Measurements from ENCODE around the gene LENG8.
"Not testable (repeated sequence)": the region's sequence is repeated elsewhere in the genome, so short reads cannot be mapped to it uniquely, and the experiment has no call there.

LENG8 gene

GRCh38 chr19:54439174-54439851 lies 9.7 kb upstream of the LENG8 start:
- no peak for DNase-seq (ENCODE audit: low spot score)
- no peak for FAIRE-seq

- FAIRE-seq, result no peak
- DNase-seq (ENCODE audit: low spot score), result no peak
These were observed 8.4 kb upstream of the LENG8 start for GRCh38 chr19:54440641-54441040.

- FAIRE-seq (no peak), DNase-seq (ENCODE audit: low spot score) (no peak)
These were observed 4.3 kb upstream of the LENG8 start for GRCh38 chr19:54444737-54445136.

GRCh38 chr19:54446349-54446748 lies 2.6 kb upstream of the LENG8 start:
- not testable (repeated sequence) for DNase-seq (ENCODE audit: low spot score); FAIRE-seq

- no peak for FAIRE-seq
- peak; percentile 34 for DNase-seq (ENCODE audit: low spot score)
These were observed 792 bp upstream of the LENG8 start for GRCh38 chr19:54448040-54448773.

- DNase-seq (ENCODE audit: low spot score), result no peak
- FAIRE-seq, result no peak
These were observed 686 bp downstream of the LENG8 start for GRCh38 chr19:54449701-54450069.

- FAIRE-seq (no peak), DNase-seq (ENCODE audit: low spot score) (peak; percentile 22)
These were observed 2.4 kb downstream of the LENG8 start for GRCh38 chr19:54451331-54451871.

GRCh38 chr19:54451997-54452396 lies 3.0 kb downstream of the LENG8 start:
- DNase-seq (ENCODE audit: low spot score) (no peak), FAIRE-seq (no peak)

- DNase-seq (ENCODE audit: low spot score) (no peak), FAIRE-seq (no peak)
These were observed 3.6 kb downstream of the LENG8 start for GRCh38 chr19:54452626-54453025.

- DNase-seq (ENCODE audit: low spot score), result no peak
- no peak for FAIRE-seq
These were observed 5.2 kb downstream of the LENG8 start for GRCh38 chr19:54453921-54454780.

- FAIRE-seq, result no peak
- DNase-seq (ENCODE audit: low spot score), result no peak
These were observed 6.0 kb downstream of the LENG8 start for GRCh38 chr19:54454781-54455675.

- no peak for FAIRE-seq
- no peak for DNase-seq (ENCODE audit: low spot score)
These were observed 6.9 kb downstream of the LENG8 start for GRCh38 chr19:54455786-54456422.

- FAIRE-seq (no peak), DNase-seq (ENCODE audit: low spot score) (no peak)
These were observed 7.7 kb downstream of the LENG8 start for GRCh38 chr19:54456423-54457373.

GRCh38 chr19:54457773-54458647 lies 9.0 kb downstream of the LENG8 start:
- FAIRE-seq, result no peak
- no peak for DNase-seq (ENCODE audit: low spot score)

GRCh38 chr19:54458648-54459281 lies 9.8 kb downstream of the LENG8 start:
- DNase-seq (ENCODE audit: low spot score), result no peak
- FAIRE-seq, result no peak

GRCh38 chr19:54459282-54460229 lies 10.6 kb downstream of the LENG8 start:
- DNase-seq (ENCODE audit: low spot score) (no peak), FAIRE-seq (no peak)

Data from RCC 7860 (cell line).